Trophoblast cell (in vitro differentiated cells and primary cell): ENCODE data around the gene DSTN.

ENCODE experiments used
- DNase-seq, 2 donors: peaks; one replicate each; pipeline ENCODE4 v3.0.0-alpha.2; 2016
- H2AFZ ChIP-seq: 2 replicates; pipeline ENCODE4 v1.6.1; 2013; ENCODE audit warnings: low read length, moderate library complexity, mild to moderate bottlenecking; ENCODE audit not compliant: insufficient read depth, poor library complexity
- H2AK5ac ChIP-seq: 2 replicates; pipeline ENCODE4 v1.6.1; 2013; ENCODE audit warnings: mild to moderate bottlenecking, low read length
- H2BK120ac ChIP-seq: 2 replicates; pipeline ENCODE4 v1.6.1; 2013; ENCODE audit warnings: low read length, mild to moderate bottlenecking, moderate library complexity; ENCODE audit not compliant: insufficient read depth, poor library complexity
- H2BK12ac ChIP-seq: 2 replicates; pipeline ENCODE4 v1.6.1; 2013; ENCODE audit warnings: mild to moderate bottlenecking, low read length, moderate library complexity
- H2BK5ac ChIP-seq: 2 replicates; pipeline ENCODE4 v1.6.1; 2013; ENCODE audit warnings: low read length, low read depth, moderate library complexity, mild to moderate bottlenecking; ENCODE audit not compliant: poor library complexity
- H3K14ac ChIP-seq: 2 replicates; pipeline ENCODE4 v1.6.1; 2013; ENCODE audit warnings: mild to moderate bottlenecking, low read length
- H3K18ac ChIP-seq: 2 replicates; pipeline ENCODE4 v1.6.1; 2013; ENCODE audit warnings: mild to moderate bottlenecking, low read length
- H3K23ac ChIP-seq: 2 replicates; pipeline ENCODE4 v1.6.1; 2013; ENCODE audit warnings: low read length
- H3K27ac ChIP-seq: 2 replicates; pipeline ENCODE4 v1.5.1; 2013; ENCODE audit warnings: low read depth, mild to moderate bottlenecking, inconsistent platforms, low read length, moderate library complexity
- H3K27me3 ChIP-seq: 2 replicates; pipeline ENCODE4 v1.6.1; 2013; ENCODE audit warnings: inconsistent platforms, mild to moderate bottlenecking, low read length, moderate library complexity; ENCODE audit not compliant: insufficient read depth
- H3K36me3 ChIP-seq, 2 experiments: 1 replicate in 1 of 2; 2 replicates in 1 of 2; pipeline ENCODE4 v1.6.1; 2013; ENCODE audit warnings: low read length in 2 of 2, mild to moderate bottlenecking in 2 of 2, moderate library complexity in 1 of 2; ENCODE audit not compliant: insufficient read depth in 2 of 2, control insufficient read depth in 1 of 2
- H3K4ac ChIP-seq: 2 replicates; pipeline ENCODE4 v1.6.1; 2013; ENCODE audit warnings: low read depth, mild to moderate bottlenecking, low read length, moderate library complexity
- H3K4me1 ChIP-seq, 2 experiments: 1 replicate in 1 of 2; 2 replicates in 1 of 2; pipeline ENCODE4 v1.6.1; 2013; ENCODE audit warnings: low read length in 2 of 2, mild to moderate bottlenecking in 2 of 2, moderate library complexity in 1 of 2; ENCODE audit not compliant: insufficient read depth in 2 of 2, control insufficient read depth in 1 of 2
- H3K4me2 ChIP-seq: 2 replicates; pipeline ENCODE4 v1.6.1; 2013; ENCODE audit warnings: inconsistent platforms, mild to moderate bottlenecking, low read length, moderate library complexity
- H3K4me3 ChIP-seq: 2 replicates; pipeline ENCODE4 v1.5.1; 2013; ENCODE audit warnings: mild to moderate bottlenecking, low read depth, low read length, inconsistent platforms
- H3K79me1 ChIP-seq: one replicate; pipeline ENCODE4 v1.6.1; 2013; ENCODE audit warnings: low read length
- H3K79me2 ChIP-seq: 2 replicates; pipeline ENCODE4 v1.6.1; 2013; ENCODE audit warnings: low read length, mild to moderate bottlenecking; ENCODE audit not compliant: control insufficient read depth, insufficient read depth, poor library complexity
- H3K9ac ChIP-seq: 2 replicates; pipeline ENCODE4 v1.6.1; 2013; ENCODE audit warnings: mild to moderate bottlenecking, low read length
- H3K9me3 ChIP-seq: 2 replicates; pipeline ENCODE4 v1.6.1; 2013; ENCODE audit warnings: low read depth, mild to moderate bottlenecking, control low read depth, inconsistent platforms, low read length; ENCODE audit not compliant: insufficient read depth
- H4K12ac ChIP-seq: 2 replicates; pipeline ENCODE4 v1.6.1; 2013; ENCODE audit warnings: low read depth, mild to moderate bottlenecking, low read length, moderate library complexity
- H4K8ac ChIP-seq: 2 replicates; pipeline ENCODE4 v1.6.1; 2013; ENCODE audit warnings: low read depth, mild to moderate bottlenecking, low read length, moderate library complexity
- H4K91ac ChIP-seq: one replicate; pipeline ENCODE4 v1.6.1; 2013; ENCODE audit warnings: low read depth, mild to moderate bottlenecking, low read length, moderate library complexity
- WGBS: extraction: QIAGEN DNeasy Blood & Tissue Kit; methylation state at CpG from one replicate; pipeline ENCODE4 v1.1.7; 2013; ENCODE audit warnings: missing lambda C conversion rate; ENCODE audit not compliant: insufficient read length, insufficient coverage; ENCODE audit errors: extremely low coverage; 5-methylcytosine and 5-hydroxymethylcytosine counted together

The DSTN gene

GRCh38 chr20:17572034-17572638 is 2.3 kb downstream of the DSTN start:
- no peak overlapping the region for H3K27ac ChIP-seq
- H3K23ac ChIP-seq = no peak overlapping the region
- H3K9ac ChIP-seq = no peak overlapping the region
- no peak overlapping the region for H2BK120ac ChIP-seq
- H3K79me1 ChIP-seq = peaks cover 25% of the 10 kb centered on the region
- no peaks in the 10 kb centered on the region for H3K9me3 ChIP-seq
- no peak overlapping the region for H2BK5ac ChIP-seq
- H3K18ac ChIP-seq = no peak overlapping the region
- H3K27me3 ChIP-seq = no peaks in the 10 kb centered on the region
- peaks cover 32% of the 10 kb centered on the region for H3K79me2 ChIP-seq
- no peak overlapping the region for H4K12ac ChIP-seq
- no peak overlapping the region for H2AK5ac ChIP-seq
- DNase-seq = no peak
- WGBS = no CpG with 5 or more reads among the region's 7 CpGs
- peaks cover 7 to 16% of the 10 kb centered on the region in 2 experiments for H3K4me1 ChIP-seq
- H3K4me3 ChIP-seq = no peak overlapping the region
- no peak overlapping the region for H4K8ac ChIP-seq
- H3K36me3 ChIP-seq = peaks cover 5 to 8% of the 10 kb centered on the region in 2 experiments
- no peak overlapping the region for H2AFZ ChIP-seq
- no peak overlapping the region for H3K14ac ChIP-seq
- H3K4ac ChIP-seq = peak overlapping the region; percentile 38
- H2BK12ac ChIP-seq = no peak overlapping the region
- peak overlapping the region; percentile 79 for H3K4me2 ChIP-seq
- H4K91ac ChIP-seq = no peak overlapping the region

GRCh38 chr20:17573463-17573862 is 3.6 kb downstream of the DSTN start:
- Histone ChIP-seq H4K91ac (no peak overlapping the region), H2AK5ac (no peak overlapping the region), H3K9ac (no peak overlapping the region), H4K8ac (no peak overlapping the region), H4K12ac (no peak overlapping the region), H3K18ac (no peak overlapping the region), H3K27me3 (no peaks in the 10 kb centered on the region), H3K23ac (no peak overlapping the region), H2AFZ (no peak overlapping the region), H3K4me1 (peaks cover under 1 to 8% of the 10 kb centered on the region in 2 experiments), H3K4ac (peak overlapping the region; percentile 98), H3K79me2 (peaks cover 32% of the 10 kb centered on the region), H3K9me3 (no peaks in the 10 kb centered on the region), H2BK12ac (no peak overlapping the region), H3K4me2 (no peak overlapping the region), H2BK120ac (no peak overlapping the region), H3K14ac (no peak overlapping the region), H2BK5ac (no peak overlapping the region), H3K36me3 (peaks cover 5 to 8% of the 10 kb centered on the region in 2 experiments), H3K27ac (no peak overlapping the region), H3K79me1 (peaks cover 15% of the 10 kb centered on the region), H3K4me3 (no peak overlapping the region)
- no CpG with 5 or more reads among the region's 3 CpGs for WGBS
- DNase-seq = no peak

GRCh38 chr20:17576215-17576614 is 6.3 kb downstream of the DSTN start:
- Histone ChIP-seq H2BK5ac (no peak overlapping the region), H3K79me2 (peaks cover 30% of the 10 kb centered on the region), H3K27me3 (no peaks in the 10 kb centered on the region), H3K18ac (no peak overlapping the region), H4K8ac (no peak overlapping the region), H2BK120ac (no peak overlapping the region), H3K27ac (no peak overlapping the region), H3K9me3 (no peaks in the 10 kb centered on the region), H3K4me1 (peaks cover 7 to 18% of the 10 kb centered on the region in 2 experiments), H4K91ac (no peak overlapping the region), H3K36me3 (peaks cover 5 to 8% of the 10 kb centered on the region in 2 experiments), H3K23ac (no peak overlapping the region), H3K9ac (no peak overlapping the region), H4K12ac (no peak overlapping the region), H3K4me2 (no peak overlapping the region), H3K14ac (no peak overlapping the region), H3K4me3 (no peak overlapping the region), H2BK12ac (no peak overlapping the region), H2AK5ac (no peak overlapping the region), H2AFZ (no peak overlapping the region), H3K4ac (peak overlapping the region; percentile 98), H3K79me1 (no peaks in the 10 kb centered on the region)
- WGBS = no CpG with 5 or more reads among the region's 8 CpGs
- DNase-seq = no peak

- Histone ChIP-seq H3K36me3 (peaks cover 5% of the 10 kb centered on the region in 2 experiments), H2BK12ac (no peak overlapping the region), H3K79me1 (no peaks in the 10 kb centered on the region), H2BK5ac (no peak overlapping the region), H3K27me3 (no peaks in the 10 kb centered on the region), H3K4me3 (no peak overlapping the region), H4K12ac (no peak overlapping the region), H4K8ac (no peak overlapping the region), H2BK120ac (no peak overlapping the region), H3K9me3 (no peaks in the 10 kb centered on the region), H3K4me2 (no peak overlapping the region), H3K27ac (no peak overlapping the region), H4K91ac (no peak overlapping the region), H3K23ac (no peak overlapping the region), H2AK5ac (no peak overlapping the region), H3K79me2 (peaks cover 25% of the 10 kb centered on the region), H3K4me1 (peaks cover 8 to 15% of the 10 kb centered on the region in 2 experiments), H3K14ac (no peak overlapping the region), H3K4ac (peak overlapping the region; percentile 98), H3K18ac (no peak overlapping the region), H2AFZ (no peak overlapping the region), H3K9ac (no peak overlapping the region)
- no peak for DNase-seq
- no CpG with 5 or more reads among the region's 4 CpGs for WGBS
These were observed 9.6 kb downstream of the DSTN start for GRCh38 chr20:17579369-17580039.
